ENCODE measurements around the gene NTSR1.

- TF ChIP-seq CTCF (IDR thresholded peaks at IDR 0.05) (no peak), POLR2A (IDR thresholded peaks at IDR 0.05) (no peak)
Measured at GRCh38 chr20:62690261-62690820, 18.3 kb upstream of the NTSR1 start.
